Sigmoid colon (tissue), 7 donors: Measurements from ENCODE around the gene DHDDS. TPM values are rescaled to one million over a fixed set of nuclear protein-coding genes. Genes with fewer than 3 reads are reported as not detected.

Experiments
- DNase-seq: peaks from one replicate; pipeline ENCODE4 v3.0.0-alpha.2; 2019
- H3K27ac ChIP-seq, 4 donors: fragments of 200-600 bp; sonication (generic); one replicate each; pipeline ENCODE4 v1.5.1; 2016 to 2019; ENCODE audit warnings: mild to moderate bottlenecking in 1 of 4
- H3K27me3 ChIP-seq, 3 donors: fragments of 200-600 bp; sonication (generic); one replicate each; pipeline ENCODE4 v1.5.1; 2019; ENCODE audit warnings: mild to moderate bottlenecking in 1 of 3
- H3K36me3 ChIP-seq, 4 donors: fragments of 200-600 bp; sonication (generic); one replicate each; pipeline ENCODE4 v1.5.1; 2016 to 2019
- H3K4me1 ChIP-seq, 4 donors: fragments of 200-600 bp; sonication (generic); one replicate each; pipeline ENCODE4 v1.5.1; 2017 to 2019
- H3K4me3 ChIP-seq, 4 donors: fragments of 200-600 bp; sonication (generic); one replicate each; pipeline ENCODE4 v1.5.1; 2017 to 2019; ENCODE audit warnings: mild to moderate bottlenecking in 2 of 4, moderate library complexity in 1 of 4
- H3K9me3 ChIP-seq, 4 donors: fragments of 200-600 bp in 3 of 4; sonication (generic) in 3 of 4; one replicate each; pipeline versions ENCODE4 v1.5.1 to v1.6.1; 2013 to 2019
- CTCF ChIP-seq, 4 experiments: fragments of 450-650 bp in 3 of 4; fragments of 200-600 bp in 1 of 4; IDR thresholded peaks; one replicate each; pipeline ENCODE4 v1.5.1; 2016 to 2019; ENCODE audit warnings: antibody characterized with exemption in 4 of 4, mild to moderate bottlenecking in 3 of 4, moderate library complexity in 2 of 4
- EP300 ChIP-seq, 4 donors: sonication (generic); formaldehyde crosslinking; IDR thresholded peaks; one replicate each; pipeline ENCODE4 v1.6.1; 2017; ENCODE audit warnings: antibody characterized with exemption in 4 of 4
- POLR2A ChIP-seq, 2 donors: fragments of 450-650 bp; IDR thresholded peaks; one replicate each; pipeline ENCODE4 v1.6.1; 2016; ENCODE audit warnings: antibody characterized with exemption in 2 of 2, mild to moderate bottlenecking in 2 of 2, moderate library complexity in 2 of 2
- POLR2AphosphoS5 ChIP-seq, 4 donors: sonication (generic); formaldehyde crosslinking; IDR thresholded peaks; one replicate each; pipeline ENCODE4 v1.6.1; 2017; ENCODE audit warnings: antibody characterized with exemption in 4 of 4
- WGBS, 2 donors: extraction: QIAGEN DNeasy Blood & Tissue Kit; methylation state at CpG; one replicate each; pipeline ENCODE4 v1.1.7; 2013; 5-methylcytosine and 5-hydroxymethylcytosine counted together
- intact Hi-C: fragments of 100-400 bp; cut with DNase I; formaldehyde crosslinking; loops from one replicate; pipeline ENCODE4 v1.15.1; 2023
- polyA plus RNA-seq, 3 donors: library from polyadenylated mRNA; stranded (reverse); fragments of 200-250 nt; gene quantifications; one replicate each; pipeline ENCODE4 v1.2.3, GENCODE V29; 2013
- total RNA-seq, 4 donors: library from RNA; depleted of rRNA; stranded (reverse); fragments of >200 nt; gene quantifications; one replicate each; pipeline ENCODE4 v1.1.0, GENCODE V29; 2016
- donor health status: healthy with polysubstance abuse.
- donor health status: Bipolar disorder and iron deficiency.
- donor health status: healthy.

DHDDS gene
- total and polyA plus RNA-seq, 7 donors = 16.6 to 64.3 (median 33.5) TPM

GRCh38 chr1:26417111-26417759, 14.9 kb upstream of the DHDDS start:
- TF ChIP-seq CTCF (IDR thresholded peaks at IDR 0.05) (peak in 3 of 4 experiments; percentile 16 to 54 (median 34)), EP300 (IDR thresholded peaks at IDR 0.05) (no peak)
- Histone ChIP-seq H3K9me3 (no peaks in the 10 kb centered on the region), H3K36me3 (no peaks in the 10 kb centered on the region), H3K27ac (no peak overlapping the region), H3K4me1 (no peaks in the 10 kb centered on the region), H3K27me3 (peaks cover 12 to 59% (median 18%) of the 10 kb centered on the region in 3 donors), H3K4me3 (no peak overlapping the region)
- 21 to 24% methylated on average over 9 of the region's 9 CpGs for WGBS, 2 donors
- intact Hi-C loops = no loop called here
- no peak for DNase-seq

- TF ChIP-seq POLR2A (IDR thresholded peaks at IDR 0.05) (no peak), POLR2AphosphoS5 (IDR thresholded peaks at IDR 0.05) (no peak), EP300 (IDR thresholded peaks at IDR 0.05) (no peak), CTCF (IDR thresholded peaks at IDR 0.05) (no peak)
- Histone ChIP-seq H3K36me3 (no peaks in the 10 kb centered on the region), H3K27ac (no peak overlapping the region), H3K27me3 (peaks cover 0 to 50% (median 5%) of the 10 kb centered on the region in 3 donors), H3K4me1 (no peaks in the 10 kb centered on the region), H3K9me3 (no peaks in the 10 kb centered on the region), H3K4me3 (no peak overlapping the region)
- no peak for DNase-seq
- WGBS, 2 donors = 37 to 51% methylated on average over 5 of the region's 5 CpGs
- intact Hi-C loops = no loop called here
Observed at GRCh38 chr1:26418865-26419349, 13.2 kb upstream of the DHDDS start.

GRCh38 chr1:26419494-26419893, 12.6 kb upstream of the DHDDS start:
- DNase-seq = no peak
- Histone ChIP-seq H3K36me3 (no peaks in the 10 kb centered on the region), H3K4me3 (no peak overlapping the region), H3K4me1 (no peaks in the 10 kb centered on the region), H3K27me3 (peaks cover 0 to 50% (median 5%) of the 10 kb centered on the region in 3 donors), H3K9me3 (no peaks in the 10 kb centered on the region), H3K27ac (no peak overlapping the region)
- WGBS, 2 donors = 8 to 67% methylated on average over 2 of the region's 2 CpGs
- intact Hi-C loops = no loop called here
- no peak for TF ChIP-seq EP300 (IDR thresholded peaks at IDR 0.05)
- TF ChIP-seq CTCF (IDR thresholded peaks at IDR 0.05) = no peak

- H3K9me3 ChIP-seq = no peaks in the 10 kb centered on the region
- peaks cover 0 to 9% (median 0%) of the 10 kb centered on the region in 4 donors for H3K36me3 ChIP-seq
- H3K27me3 ChIP-seq = peaks cover 0 to 3% (median 0%) of the 10 kb centered on the region in 3 donors
- intact Hi-C loops = loop anchor here (5.0 kb wide), 1 partner anchor 152 kb away; no protein-coding TSS in a partner anchor
- no peak overlapping the region for H3K27ac ChIP-seq
- TF ChIP-seq POLR2AphosphoS5 (IDR thresholded peaks at IDR 0.05) (no peak), POLR2A (IDR thresholded peaks at IDR 0.05) (no peak), CTCF (IDR thresholded peaks at IDR 0.05) (no peak), EP300 (IDR thresholded peaks at IDR 0.05) (no peak)
- no peak for DNase-seq
- peaks cover 0 to 29% (median 20%) of the 10 kb centered on the region in 4 donors for H3K4me1 ChIP-seq
- no peak overlapping the region for H3K4me3 ChIP-seq
- 93 to 95% methylated on average over 2 of the region's 2 CpGs for WGBS, 2 donors
Observed at GRCh38 chr1:26429721-26430120, 2.4 kb upstream of the DHDDS start.
